ENCODE data around the gene NPM1.

DNA sequence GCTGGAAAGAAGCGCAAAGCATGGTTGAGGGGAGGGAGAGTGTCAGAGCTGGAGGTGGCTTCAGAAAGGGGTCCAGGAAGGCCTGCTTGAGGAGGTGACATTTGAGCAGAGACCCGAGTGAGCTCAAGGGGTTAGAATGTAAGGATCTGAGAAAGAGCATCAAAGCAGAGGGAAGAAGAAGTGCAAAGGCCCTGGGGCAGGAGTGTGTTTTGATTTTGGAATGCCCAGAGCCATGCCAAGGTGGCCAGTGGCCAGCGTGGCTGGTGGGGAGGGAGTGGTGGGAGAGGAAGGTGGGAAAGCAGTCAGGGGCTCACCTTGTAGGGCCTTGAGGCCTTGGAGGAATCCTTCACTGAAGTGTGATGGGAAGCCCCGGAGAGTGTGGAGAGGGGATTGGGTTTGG is 47.2 kb downstream of the NPM1 start:
- no peak for TF ChIP-seq MYC (IDR thresholded peaks at IDR 0.05; ENCODE audit: low read depth, low read length)
- TF ChIP-seq POLR2A (IDR thresholded peaks at IDR 0.05; ENCODE audit: extremely low read depth, insufficient read length) = no peak
- TF ChIP-seq, protein P1, sequence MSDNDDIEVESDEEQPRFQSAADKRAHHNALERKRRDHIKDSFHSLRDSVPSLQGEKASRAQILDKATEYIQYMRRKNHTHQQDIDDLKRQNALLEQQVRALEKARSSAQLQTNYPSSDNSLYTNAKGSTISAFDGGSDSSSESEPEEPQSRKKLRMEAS (IDR thresholded peaks at IDR 0.05; ENCODE audit: low read depth, low read length) = no peak
- TF ChIP-seq, protein P2, sequence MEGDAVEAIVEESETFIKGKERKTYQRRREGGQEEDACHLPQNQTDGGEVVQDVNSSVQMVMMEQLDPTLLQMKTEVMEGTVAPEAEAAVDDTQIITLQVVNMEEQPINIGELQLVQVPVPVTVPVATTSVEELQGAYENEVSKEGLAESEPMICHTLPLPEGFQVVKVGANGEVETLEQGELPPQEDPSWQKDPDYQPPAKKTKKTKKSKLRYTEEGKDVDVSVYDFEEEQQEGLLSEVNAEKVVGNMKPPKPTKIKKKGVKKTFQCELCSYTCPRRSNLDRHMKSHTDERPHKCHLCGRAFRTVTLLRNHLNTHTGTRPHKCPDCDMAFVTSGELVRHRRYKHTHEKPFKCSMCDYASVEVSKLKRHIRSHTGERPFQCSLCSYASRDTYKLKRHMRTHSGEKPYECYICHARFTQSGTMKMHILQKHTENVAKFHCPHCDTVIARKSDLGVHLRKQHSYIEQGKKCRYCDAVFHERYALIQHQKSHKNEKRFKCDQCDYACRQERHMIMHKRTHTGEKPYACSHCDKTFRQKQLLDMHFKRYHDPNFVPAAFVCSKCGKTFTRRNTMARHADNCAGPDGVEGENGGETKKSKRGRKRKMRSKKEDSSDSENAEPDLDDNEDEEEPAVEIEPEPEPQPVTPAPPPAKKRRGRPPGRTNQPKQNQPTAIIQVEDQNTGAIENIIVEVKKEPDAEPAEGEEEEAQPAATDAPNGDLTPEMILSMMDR (IDR thresholded peaks at IDR 0.05; ENCODE audit: low read depth, low read length) = no peak
